OCI-M2 (cell line): Measurements from ENCODE around the gene GGACT.

Experiments
- DNase-seq: peaks from one replicate; lab custom pipeline; 2025; ENCODE audit not compliant: unreplicated experiment; lab: John Stamatoyannopoulos, UW

The GGACT gene

GRCh38 chr13:100515410-100515800 is 73.2 kb downstream of the GGACT start:
- no peak for DNase-seq

DNA sequence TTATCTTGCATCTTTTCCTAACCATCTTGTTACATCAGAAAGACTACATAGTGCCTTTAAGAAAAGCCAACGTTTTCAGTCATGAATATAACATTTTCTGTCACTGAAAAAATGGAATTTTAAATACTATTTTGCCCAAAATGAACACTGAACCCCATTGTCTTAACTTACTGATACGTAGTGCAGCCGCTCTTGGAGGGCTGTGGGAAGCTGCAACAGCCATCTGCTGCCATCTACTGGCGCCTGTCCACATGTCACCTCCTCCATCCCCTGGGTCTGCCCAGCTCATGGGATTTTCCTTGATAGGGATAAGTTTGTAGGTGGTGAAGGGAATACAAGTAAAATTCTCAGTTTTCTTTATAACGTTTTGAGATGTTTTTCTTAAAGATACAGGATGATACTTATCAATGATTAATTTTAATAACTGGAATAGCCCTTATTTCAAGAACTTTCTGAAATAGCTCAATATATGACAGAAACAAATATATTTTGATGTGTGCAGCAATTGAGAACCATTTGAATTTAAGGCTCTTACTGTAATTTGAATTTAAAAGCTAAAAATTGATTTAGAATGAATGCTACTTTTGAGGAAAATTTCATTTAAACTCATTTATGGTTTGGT is 73.7 kb downstream of the GGACT start:
- peak; percentile 61 for DNase-seq

GRCh38 chr13:100513987-100514670 is 74.5 kb downstream of the GGACT start:
- DNase-seq = no peak

DNA sequence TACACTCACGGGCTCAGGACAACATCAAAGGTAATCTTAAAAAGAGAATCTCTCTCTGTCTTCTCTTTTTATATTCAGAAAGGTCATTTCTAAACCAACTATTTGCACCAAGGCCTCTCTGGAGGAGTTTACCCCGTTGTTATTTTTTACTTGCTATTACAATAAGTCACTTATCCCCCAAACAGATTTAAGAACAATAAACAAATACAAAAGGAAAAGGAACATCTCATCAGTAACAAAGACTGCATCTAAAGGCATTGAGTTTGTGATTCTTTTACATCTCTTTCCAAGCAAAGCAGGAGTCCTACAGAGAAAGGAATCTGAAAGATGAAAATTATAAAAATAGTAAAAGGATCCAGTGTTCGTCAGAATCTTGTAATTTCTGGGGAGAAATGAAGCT is 75.4 kb downstream of the GGACT start:
- DNase-seq = no peak

GRCh38 chr13:100512422-100512821 is 76.2 kb downstream of the GGACT start:
- no peak for DNase-seq

DNA sequence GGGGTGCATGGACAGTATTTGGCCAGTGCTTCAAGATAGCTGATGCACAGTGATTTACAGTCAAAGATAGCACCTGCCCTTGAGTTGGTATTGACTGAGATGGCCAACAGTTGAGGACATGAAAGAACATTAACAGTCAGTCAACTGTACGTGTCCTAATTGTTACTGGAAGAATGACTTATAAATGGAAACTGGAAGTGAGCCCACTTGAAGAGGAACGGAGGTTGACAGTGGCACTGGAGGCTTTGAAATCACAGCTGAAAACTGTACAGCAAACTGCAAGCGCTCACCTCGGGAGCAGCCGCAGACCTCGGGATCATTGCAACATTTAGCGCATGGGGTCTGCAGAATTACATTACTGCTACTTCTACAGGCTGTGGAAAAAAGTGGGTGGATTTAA is 77.1 kb downstream of the GGACT start:
- no peak for DNase-seq

- DNase-seq = no peak
Measured at GRCh38 chr13:100510208-100510957, 78.2 kb downstream of the GGACT start.

DNA sequence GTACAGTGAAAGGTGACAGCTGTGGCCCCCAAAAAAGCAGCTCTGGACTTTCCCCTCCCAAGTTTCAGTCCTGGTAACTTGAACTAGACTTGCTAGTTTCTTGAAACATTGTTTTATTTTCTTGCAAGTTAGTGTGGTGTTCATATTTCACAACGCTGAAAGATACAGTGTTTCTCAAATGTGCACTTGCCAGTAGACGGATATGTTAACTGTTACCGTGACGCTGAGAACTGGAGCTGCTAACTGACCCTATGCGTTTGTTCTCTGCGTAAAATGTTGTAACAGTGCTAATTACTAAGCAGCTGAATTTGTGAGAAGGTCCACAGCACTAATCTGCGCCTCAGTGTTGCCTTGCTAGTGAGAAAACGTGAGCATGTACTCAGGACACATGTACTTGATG is 79.6 kb downstream of the GGACT start:
- no peak for DNase-seq

GRCh38 chr13:100508455-100508854 is 80.1 kb downstream of the GGACT start:
- no peak for DNase-seq

DNA sequence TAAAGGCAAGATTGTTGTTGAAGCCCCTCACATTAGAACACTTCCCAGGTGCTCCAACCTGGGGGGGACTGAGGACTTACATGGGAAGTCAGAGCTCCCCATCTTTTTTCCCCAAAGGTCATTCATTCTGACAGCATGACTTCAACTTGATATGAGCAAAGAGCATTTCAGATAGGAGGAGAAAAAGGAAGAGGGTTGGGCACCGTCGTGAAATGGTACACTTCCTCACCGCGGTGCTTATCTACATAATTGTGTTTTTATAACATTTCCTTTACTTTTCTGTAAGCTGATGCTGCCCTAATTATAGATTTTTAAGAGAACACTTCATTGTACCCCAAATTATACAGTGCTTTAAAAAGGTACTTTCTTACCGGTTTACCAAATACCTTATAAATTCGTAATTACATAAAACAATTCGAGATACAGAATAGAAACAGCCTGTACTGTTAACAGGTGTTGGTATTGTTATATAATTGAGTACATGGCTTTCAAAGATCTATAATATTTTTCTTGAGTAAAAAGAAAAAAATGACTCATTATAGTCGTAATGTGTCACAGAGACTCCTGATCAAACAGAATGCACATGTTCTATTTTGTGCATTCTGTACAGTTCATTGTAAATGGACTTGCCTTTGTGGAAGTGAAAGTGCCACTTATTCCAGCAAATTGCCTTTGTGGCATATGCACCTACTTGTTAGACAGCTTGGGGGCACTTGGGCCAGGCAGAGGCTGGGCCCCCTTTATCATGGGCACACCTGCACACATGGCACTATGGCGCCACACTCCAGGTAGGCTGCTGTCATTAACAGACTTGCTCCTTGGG is 81.8 kb downstream of the GGACT start:
- DNase-seq = no peak

DNA sequence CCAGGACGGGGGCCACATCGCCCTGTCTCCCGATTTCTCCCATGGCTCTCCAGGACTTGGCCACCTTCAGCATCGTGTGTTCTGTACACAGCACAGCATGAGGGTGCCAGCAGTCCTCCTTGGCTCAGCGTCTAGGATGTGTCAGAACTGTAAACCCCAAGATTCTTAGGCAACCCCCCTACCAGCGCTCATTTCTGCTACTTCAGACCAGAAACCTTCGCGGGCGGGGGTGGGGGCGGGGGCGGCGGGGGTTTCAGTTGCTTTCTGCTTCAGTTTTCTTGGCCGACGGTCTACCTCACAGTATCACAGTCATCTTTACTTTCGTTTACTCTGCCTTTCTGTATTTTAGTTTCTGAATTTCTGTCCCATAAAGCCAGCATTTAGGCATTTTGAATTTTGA is 82.4 kb downstream of the GGACT start:
- DNase-seq = no peak

GRCh38 chr13:100503622-100504021 is 85.0 kb downstream of the GGACT start:
- no peak for DNase-seq

DNA sequence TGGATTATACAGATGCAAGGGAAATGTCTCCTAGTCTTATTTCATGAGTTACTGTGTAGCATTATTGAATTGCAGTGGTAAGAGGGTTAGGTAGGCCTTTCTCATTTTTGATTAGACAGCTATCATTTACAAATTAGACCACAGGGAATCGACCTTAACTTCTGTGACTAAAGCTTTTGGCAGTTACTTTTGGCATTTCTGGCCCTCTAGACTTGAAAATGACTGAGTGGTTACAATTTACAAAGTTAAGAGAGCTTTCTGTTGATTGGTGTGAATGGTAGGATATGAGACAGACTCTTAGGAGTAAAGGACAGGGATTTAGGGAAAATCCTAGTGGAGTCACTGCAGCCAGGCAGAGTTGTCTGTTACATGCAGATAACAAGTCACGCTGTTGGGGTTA is 86.1 kb downstream of the GGACT start:
- DNase-seq = no peak

DNA sequence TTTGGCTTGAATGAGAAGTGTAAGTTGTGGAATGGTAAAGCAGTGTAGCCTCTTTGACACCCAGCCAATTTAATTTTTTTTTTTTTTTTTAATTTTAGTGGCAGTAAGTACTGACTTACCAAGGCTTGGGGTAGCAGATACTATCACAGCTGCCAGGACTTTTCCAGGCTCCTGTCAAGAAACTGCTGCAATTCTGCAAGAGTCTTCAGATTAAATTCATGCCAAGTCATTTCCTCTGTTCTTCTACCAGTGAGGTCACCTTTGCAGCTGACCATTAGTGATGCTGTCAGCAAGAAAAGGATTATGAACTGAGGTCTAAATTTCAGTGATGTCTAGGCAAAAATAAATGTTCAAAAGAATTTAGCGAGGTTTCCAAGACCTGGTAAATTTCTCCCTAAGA is 91.2 kb downstream of the GGACT start:
- no peak for DNase-seq

- DNase-seq = no peak
Measured at GRCh38 chr13:100495455-100495854, 93.1 kb downstream of the GGACT start.

DNA sequence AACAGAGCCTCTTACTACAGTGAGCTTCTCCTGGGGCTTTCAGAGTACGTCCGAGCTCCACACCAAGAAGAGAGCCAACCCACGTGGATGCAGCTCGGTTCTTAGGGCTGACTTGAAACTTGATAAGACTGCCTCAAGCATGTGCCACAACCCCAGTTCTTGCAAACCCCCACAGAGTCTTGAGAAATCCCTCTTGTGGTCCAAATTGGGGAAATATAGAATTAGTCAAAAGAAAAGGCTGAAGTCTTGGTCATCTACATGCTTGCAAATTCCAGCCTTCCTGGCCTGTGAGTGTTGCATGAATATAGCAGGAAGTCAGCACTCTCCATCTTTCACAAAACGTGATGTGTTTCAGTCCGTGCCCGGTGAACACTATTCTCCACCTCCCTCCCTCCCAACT is 95.2 kb downstream of the GGACT start:
- DNase-seq = no peak

DNA sequence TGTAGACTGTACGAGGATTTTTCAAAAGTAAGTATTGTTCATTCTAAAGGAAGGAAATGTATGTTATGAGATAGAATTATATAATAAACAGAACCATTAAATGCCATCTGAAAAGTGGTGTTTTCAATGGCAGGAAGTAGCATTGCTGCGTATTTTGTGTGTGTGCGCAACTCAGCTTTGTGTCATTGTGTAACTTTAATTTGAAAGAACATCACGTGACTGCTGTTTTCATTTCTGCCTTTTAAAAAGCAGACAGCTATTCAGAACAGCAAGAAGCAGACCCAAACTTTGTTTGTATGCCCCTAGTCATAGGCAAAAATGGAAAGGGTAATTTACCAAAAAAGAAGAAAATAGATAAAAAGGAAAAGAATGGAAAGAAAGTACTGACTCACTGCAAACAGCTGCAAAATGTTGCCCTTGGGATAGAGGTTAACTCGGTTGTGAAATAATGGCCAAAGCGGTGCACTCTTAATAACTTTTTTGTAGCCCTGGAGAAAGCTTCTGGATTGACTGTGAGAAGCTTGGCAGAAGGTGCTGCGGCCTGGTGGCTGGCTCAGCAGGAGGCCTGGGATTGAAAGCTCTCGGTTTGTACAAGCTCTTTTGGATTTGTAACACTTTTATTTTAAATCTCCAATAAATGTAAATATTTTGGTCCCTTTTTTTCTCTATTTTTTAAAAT is 97.3 kb downstream of the GGACT start:
- DNase-seq = no peak

DNA sequence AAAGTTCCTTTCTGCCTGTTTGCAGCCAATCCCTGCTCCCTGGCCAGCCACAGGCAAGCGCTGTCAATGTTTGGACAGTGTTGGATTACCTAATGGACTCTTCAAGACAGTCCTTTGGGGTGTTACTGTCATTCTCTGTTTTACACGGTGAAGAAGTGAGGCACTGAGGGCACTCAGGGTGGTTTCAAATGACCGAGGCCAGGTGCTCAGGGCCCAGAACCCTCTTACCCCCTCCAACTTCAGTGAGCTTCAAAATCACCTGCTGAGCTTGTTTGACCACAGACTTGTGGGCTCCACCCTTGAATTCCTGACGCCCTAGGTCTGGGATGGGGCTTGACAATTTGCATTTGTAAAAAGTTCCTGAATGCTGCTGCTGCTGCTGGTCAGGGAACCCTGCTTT is 97.9 kb downstream of the GGACT start:
- no peak for DNase-seq

- no peak for DNase-seq
Measured at GRCh38 chr13:100485265-100485664, 103.3 kb downstream of the GGACT start.

DNA sequence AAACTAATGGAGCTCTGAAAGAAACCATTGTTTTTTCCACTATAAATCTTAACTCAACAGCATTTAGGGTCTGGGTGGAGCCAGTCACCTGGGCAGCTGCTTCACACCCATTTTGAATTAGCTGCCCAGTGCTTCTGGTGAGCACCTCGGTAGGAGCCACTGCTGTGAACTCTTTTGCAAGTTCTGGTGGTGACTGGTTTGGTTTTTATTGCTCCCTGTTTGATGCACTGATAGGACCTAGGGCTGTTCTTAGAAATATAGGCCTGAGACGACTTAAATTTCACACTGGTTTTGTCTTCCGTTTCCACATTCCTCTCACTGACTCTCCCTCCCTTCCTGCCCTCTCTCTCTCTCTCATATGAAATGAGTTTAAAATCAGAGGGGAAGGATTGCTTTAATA is 103.9 kb downstream of the GGACT start:
- DNase-seq = no peak

DNA sequence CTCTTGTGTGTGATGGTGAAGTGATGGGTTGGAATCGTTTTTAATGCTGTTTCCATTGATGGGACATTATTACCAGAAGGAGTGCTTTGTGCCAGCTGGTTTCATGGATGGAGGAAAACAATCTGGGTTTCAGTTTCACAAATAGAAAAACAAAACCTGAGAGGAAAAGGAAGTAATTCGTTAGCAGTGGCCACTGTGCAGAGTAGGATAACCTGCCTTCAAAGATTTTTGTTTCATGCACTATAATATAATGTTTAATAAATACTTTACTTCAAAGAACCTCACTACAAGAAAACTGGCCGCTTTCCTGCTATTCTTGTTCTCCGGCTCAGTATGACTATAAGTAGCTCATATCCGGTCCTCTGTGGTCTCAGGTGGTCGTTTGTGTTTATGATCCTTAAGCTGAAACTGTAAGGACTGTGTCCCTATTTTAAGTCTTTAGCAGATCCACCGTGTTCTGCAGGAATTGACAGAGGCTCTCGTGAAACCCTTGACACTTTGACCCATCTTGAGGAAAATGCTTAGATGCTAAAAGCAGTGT is 104.7 kb downstream of the GGACT start:
- no peak for DNase-seq
